Measurements from ENCODE around the gene KDM2B.

KDM2B gene

DNA sequence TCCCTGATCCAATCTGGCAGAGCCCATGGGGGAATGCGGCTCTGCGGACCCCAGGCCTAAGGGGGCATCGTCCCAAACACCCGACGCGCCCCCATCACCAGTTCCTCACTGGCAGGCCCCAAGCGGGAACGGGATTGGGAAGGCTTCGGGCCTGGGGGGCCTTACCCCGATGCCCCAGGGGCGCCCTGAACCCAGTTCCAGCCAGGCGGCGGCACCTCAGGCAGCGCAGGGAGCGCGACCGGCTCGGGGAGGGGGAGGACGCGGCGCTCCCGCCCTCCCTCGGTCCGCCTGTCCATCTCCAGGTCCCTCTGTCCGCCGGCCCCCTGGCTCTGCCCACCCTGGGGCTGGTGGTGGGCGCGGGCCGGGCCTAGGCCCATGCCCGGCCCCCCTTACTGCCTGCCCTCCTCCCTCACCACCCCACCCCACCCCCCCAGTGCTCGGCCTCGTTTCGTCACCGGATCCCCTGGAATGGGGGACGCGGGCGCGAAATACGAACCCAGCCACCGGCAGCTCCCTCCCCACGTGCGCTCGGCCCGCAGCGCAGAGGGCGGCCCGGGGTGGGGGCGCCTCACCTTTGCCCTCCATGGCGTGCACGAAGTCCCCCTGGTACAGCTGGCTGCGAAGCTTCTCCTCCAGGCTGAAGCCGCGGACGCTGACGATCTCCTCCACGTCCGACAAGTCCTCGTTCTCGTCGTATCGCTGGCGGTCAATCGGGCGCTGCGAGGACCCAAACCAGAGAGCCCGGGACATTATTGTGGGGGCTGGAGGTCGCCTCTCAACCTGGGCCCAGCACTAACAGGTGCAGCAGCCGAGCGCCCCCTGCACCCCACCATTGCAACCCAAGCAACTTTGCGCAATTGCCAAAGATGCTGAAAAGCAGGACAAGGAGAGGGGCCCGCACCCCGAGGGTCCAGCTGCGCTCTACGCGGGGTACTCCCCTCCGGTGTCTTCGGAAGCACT is 2.3 kb downstream of the KDM2B start:
- Histone ChIP-seq H3K27ac (ENCODE audit: low read length) (no peak overlapping the region), H3K4me3 (ENCODE audit: low read length) (peak overlapping the region; percentile 60), H3K4me2 (ENCODE audit: low read depth, low read length) (peak overlapping the region; percentile 69; the same call in 1 of the 2 replicates), H3K4me1 (ENCODE audit: low read length) (no peaks in the 10 kb centered on the region), H3K27me3 (replicated peaks; ENCODE audit: insufficient read depth, low read length) (no peaks in the 10 kb centered on the region), H3K9ac (ENCODE audit: low read length) (peak overlapping the region; percentile 66; the same call in 1 of the 2 replicates), H3K9me2 (replicated peaks; ENCODE audit: insufficient read depth, low read length) (no peaks in the 10 kb centered on the region), H3K36me3 (replicated peaks; ENCODE audit: insufficient read depth, low read length) (no peaks in the 10 kb centered on the region), H2AFZ (ENCODE audit: low read length) (peak overlapping the region; percentile 65), H3F3A (ENCODE audit: insufficient read depth, low read length) (no peaks in the 10 kb centered on the region), H4K20me1 (ENCODE audit: insufficient read depth, low read length) (no peaks in the 10 kb centered on the region), H3K79me2 (ENCODE audit: low read length) (no peaks in the 10 kb centered on the region), H3K9me3 (replicated peaks; ENCODE audit: insufficient read depth, low read length) (no peaks in the 10 kb centered on the region)
- no peak for DNase-seq
- no peak for TF ChIP-seq EZH2 (optimal IDR thresholded peaks at IDR 0.05; ENCODE audit: low read depth, low read length)
- no peak for TF ChIP-seq CTCF (IDR thresholded peaks at IDR 0.05; ENCODE audit: low read length)
- TF ChIP-seq EZH2phosphoT487 (IDR thresholded peaks at IDR 0.05; ENCODE audit: low read length): no peak

GRCh38 chr12:121577443-121578180 is 3.2 kb downstream of the KDM2B start:
- H3K9ac ChIP-seq (ENCODE audit: low read length): no peak overlapping the region
- H3K9me2 ChIP-seq (replicated peaks; ENCODE audit: insufficient read depth, low read length): no peaks in the 10 kb centered on the region
- H3K4me2 ChIP-seq (ENCODE audit: low read depth, low read length): no peak overlapping the region
- H3F3A ChIP-seq (ENCODE audit: insufficient read depth, low read length): no peaks in the 10 kb centered on the region
- no peak for DNase-seq
- no peaks in the 10 kb centered on the region for H4K20me1 ChIP-seq (ENCODE audit: insufficient read depth, low read length)
- no peak for TF ChIP-seq EZH2phosphoT487 (IDR thresholded peaks at IDR 0.05; ENCODE audit: low read length)
- no peak for TF ChIP-seq EZH2 (optimal IDR thresholded peaks at IDR 0.05; ENCODE audit: low read depth, low read length)
- no peak for TF ChIP-seq CTCF (IDR thresholded peaks at IDR 0.05; ENCODE audit: low read length)
- no peaks in the 10 kb centered on the region for H3K4me1 ChIP-seq (ENCODE audit: low read length)
- H3K4me3 ChIP-seq (ENCODE audit: low read length): no peak overlapping the region
- no peaks in the 10 kb centered on the region for H3K79me2 ChIP-seq (ENCODE audit: low read length)
- no peaks in the 10 kb centered on the region for H3K9me3 ChIP-seq (replicated peaks; ENCODE audit: insufficient read depth, low read length)
- H3K27ac ChIP-seq (ENCODE audit: low read length): no peak overlapping the region
- no peaks in the 10 kb centered on the region for H3K36me3 ChIP-seq (replicated peaks; ENCODE audit: insufficient read depth, low read length)
- H2AFZ ChIP-seq (ENCODE audit: low read length): no peak overlapping the region
- no peaks in the 10 kb centered on the region for H3K27me3 ChIP-seq (replicated peaks; ENCODE audit: insufficient read depth, low read length)

DNA sequence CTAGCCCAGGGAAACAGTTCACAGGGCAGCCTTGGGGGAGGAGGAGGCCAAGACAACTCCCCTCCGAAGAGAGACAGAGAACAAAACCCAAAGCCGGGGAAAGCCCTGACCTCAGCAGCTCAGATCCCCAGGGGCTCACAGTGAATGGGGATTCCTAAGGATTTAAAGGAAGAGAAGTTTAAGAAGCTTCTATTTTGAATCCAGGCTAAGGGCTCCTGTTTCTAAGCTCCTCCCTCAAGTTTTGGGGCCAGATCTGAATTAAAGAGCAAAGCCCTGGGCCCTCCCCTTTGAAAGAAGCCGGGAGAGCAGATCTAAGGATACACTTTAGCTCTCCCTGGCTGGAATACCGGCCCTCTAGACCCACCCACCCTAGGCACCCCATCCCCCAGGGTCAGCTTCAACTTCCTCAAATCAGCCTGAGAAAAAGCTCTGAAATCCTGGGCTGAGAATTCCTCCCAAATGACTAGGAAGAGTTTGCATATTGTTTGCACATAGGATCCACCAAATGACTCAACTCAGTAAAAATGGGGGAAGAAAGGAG is 3.9 kb downstream of the KDM2B start:
- Histone ChIP-seq H3K27ac (ENCODE audit: low read length) (no peak overlapping the region), H3F3A (ENCODE audit: insufficient read depth, low read length) (no peaks in the 10 kb centered on the region), H3K79me2 (ENCODE audit: low read length) (no peaks in the 10 kb centered on the region), H3K9me2 (replicated peaks; ENCODE audit: insufficient read depth, low read length) (no peaks in the 10 kb centered on the region), H3K4me2 (ENCODE audit: low read depth, low read length) (no peak overlapping the region), H2AFZ (ENCODE audit: low read length) (no peak overlapping the region), H4K20me1 (ENCODE audit: insufficient read depth, low read length) (no peaks in the 10 kb centered on the region), H3K27me3 (replicated peaks; ENCODE audit: insufficient read depth, low read length) (no peaks in the 10 kb centered on the region), H3K36me3 (replicated peaks; ENCODE audit: insufficient read depth, low read length) (no peaks in the 10 kb centered on the region), H3K9me3 (replicated peaks; ENCODE audit: insufficient read depth, low read length) (no peaks in the 10 kb centered on the region), H3K4me1 (ENCODE audit: low read length) (no peaks in the 10 kb centered on the region), H3K4me3 (ENCODE audit: low read length) (no peak overlapping the region), H3K9ac (ENCODE audit: low read length) (no peak overlapping the region)
- no peak for TF ChIP-seq EZH2 (optimal IDR thresholded peaks at IDR 0.05; ENCODE audit: low read depth, low read length)
- TF ChIP-seq EZH2phosphoT487 (IDR thresholded peaks at IDR 0.05; ENCODE audit: low read length): no peak
- no peak for TF ChIP-seq CTCF (IDR thresholded peaks at IDR 0.05; ENCODE audit: low read length)
- DNase-seq: no peak

Measured in MM.1S (cell line).